H1 (cell line): ENCODE data around the gene OTOGL.

Experiments used
- ASH2L ChIP-seq: fragments of 200-600, 300-600 bp; sonication (generic); IDR thresholded peaks from one replicate; pipeline ENCODE4 v1.7.1; 2017; ENCODE audit warnings: low read length
- ATF3 ChIP-seq: IDR thresholded peaks from 2 replicates; pipeline ENCODE4 v1.6.1; 2011; ENCODE audit warnings: low read depth, mild to moderate bottlenecking, low read length; ENCODE audit not compliant: insufficient read depth
- CBX8 ChIP-seq: fragments of 300-800, 300-1000 bp; sonication (generic); IDR thresholded peaks from 2 replicates; pipeline ENCODE4 v1.7.1; 2016; ENCODE audit warnings: low read depth, low read length, borderline replicate concordance
- CTCF ChIP-seq, 3 experiments: IDR thresholded peaks; 1 replicate in 2 of 3; 2 replicates in 1 of 3; pipeline versions ENCODE4 v1.5.1 to v1.6.1; 2011; ENCODE audit warnings: low read length in 3 of 3, mild to moderate bottlenecking in 3 of 3, inconsistent platforms in 2 of 3, low read depth in 1 of 3, moderate library complexity in 1 of 3; ENCODE audit not compliant: insufficient read depth in 1 of 3; ENCODE audit errors: control extremely low read depth in 1 of 3
- EP300 ChIP-seq, 2 experiments: IDR thresholded peaks; 1 replicate in 1 of 2; 2 replicates in 1 of 2; pipeline ENCODE4 v1.6.1; 2011 to 2012; ENCODE audit warnings: low read depth in 2 of 2, low read length in 2 of 2, mild to moderate bottlenecking in 2 of 2, borderline replicate concordance in 1 of 2, inconsistent platforms in 1 of 2, moderate library complexity in 1 of 2
- EZH2 ChIP-seq: fragments of 200-600 bp; sonication (generic); IDR thresholded peaks from 2 replicates; pipeline ENCODE4 v1.7.1; 2012; ENCODE audit warnings: low read depth, mild to moderate bottlenecking, moderate library complexity, low read length, inconsistent platforms; ENCODE audit not compliant: severe bottlenecking
- JUN ChIP-seq: IDR thresholded peaks from 2 replicates; pipeline ENCODE4 v1.6.1; 2011; ENCODE audit warnings: low read depth, mild to moderate bottlenecking, improper control_type of control experiment, low read length
- RNF2 ChIP-seq: fragments of 200-900, 300-1000 bp; sonication (generic); IDR thresholded peaks from 2 replicates; pipeline ENCODE4 v1.7.1; 2016; ENCODE audit warnings: borderline replicate concordance, low read depth, mild to moderate bottlenecking, antibody characterized with exemption, low read length; ENCODE audit not compliant: poor library complexity, severe bottlenecking; ENCODE audit errors: missing control alignments
- TBP ChIP-seq: IDR thresholded peaks from 2 replicates; pipeline ENCODE4 v1.6.1; 2011; ENCODE audit warnings: low read depth, low read length, improper control_type of control experiment
- YY1 ChIP-seq: IDR thresholded peaks from 2 replicates; pipeline ENCODE4 v1.6.1; 2011; ENCODE audit warnings: low read depth, mild to moderate bottlenecking, low read length
- TF ChIP-seq, protein P1 (sequence below): IDR thresholded peaks from 2 replicates; pipeline ENCODE4 v1.6.1; 2012; ENCODE audit warnings: inconsistent platforms

- TF ChIP-seq ATF3 = no peak
- TF ChIP-seq YY1 = no peak
- no peak for TF ChIP-seq CTCF (IDR thresholded peaks at IDR 0.05; ENCODE audit: control extremely low read depth in 1 of 3, insufficient read depth in 1 of 3, low read depth in 1 of 3, low read length in 3 of 3)
- no peak for TF ChIP-seq ASH2L
- no peak for TF ChIP-seq JUN
- no peak for TF ChIP-seq EP300 (IDR thresholded peaks at IDR 0.05; ENCODE audit: borderline replicate concordance in 1 of 2, low read depth in 2 of 2, low read length in 2 of 2)
- TF ChIP-seq, protein P1, sequence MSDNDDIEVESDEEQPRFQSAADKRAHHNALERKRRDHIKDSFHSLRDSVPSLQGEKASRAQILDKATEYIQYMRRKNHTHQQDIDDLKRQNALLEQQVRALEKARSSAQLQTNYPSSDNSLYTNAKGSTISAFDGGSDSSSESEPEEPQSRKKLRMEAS = no peak
- no peak for TF ChIP-seq RNF2
- TF ChIP-seq CBX8 = no peak
- no peak for TF ChIP-seq TBP
- TF ChIP-seq EZH2 = no peak
Observed at GRCh38 chr12:80140005-80140404, 40.7 kb downstream of the OTOGL start.
